K562 (cell line): ENCODE measurements around the gene EFNA5. TPM values are rescaled to one million over a fixed set of nuclear protein-coding genes. Genes with fewer than 3 reads are reported as not detected.
A peak's percentile ranks its signal among the peaks of the same experiment; 100 is the strongest.
"Not testable (repeated sequence)": the region's sequence is repeated elsewhere in the genome, so short reads cannot be mapped to it uniquely, and the experiment has no call there.

ENCODE experiments used
- ATAC-seq: fragments of 200-7000 bp; cut with Tn5 transposase; 3 replicates; pipeline ENCODE4 v1.9.1; 2020; ENCODE audit warnings: moderate library complexity
- BruUV-seq: library from RNA; stranded (reverse); fragments of 400-500 nt; replicated peaks from 2 replicates; lab custom pipeline; 2021; lab: Mats Ljungman, UMichigan
- CTCF ChIA-PET: fragments of 300-600 bp; formaldehyde crosslinking; extraction: SDS; loops from one replicate; lab custom pipeline; 2021; ENCODE audit warnings: low intra/inter-chr PET ratio; lab: Yijun Ruan, JAX
- POLR2A ChIA-PET: fragments of 300-600, 350-650 bp; sonication (Branson Sonifier 250); formaldehyde crosslinking; extraction: SDS; loops from one replicate; lab custom pipeline; 2021; ENCODE audit warnings: antibody characterized with exemption, inconsistent platforms; lab: Yijun Ruan, JAX
- DNase-seq, 4 experiments: peaks; one replicate each; pipeline versions ENCODE4 v3.0.0 to v3.0.0-alpha.2; 2011 to 2018; ENCODE audit warnings: low spot score in 3 of 4, mixed read lengths in 3 of 4; ENCODE audit errors: extremely low read depth in 1 of 4
- FAIRE-seq: peaks from 2 replicates; lab custom pipeline; 2011; peaks lifted over from hg19 to GRCh38; lab: Jason Lieb, UNC
- H2AFZ ChIP-seq: 2 replicates; pipeline ENCODE4 v1.6.0; 2011; ENCODE audit warnings: low read depth, low read length, control low read depth, inconsistent platforms
- H3K27ac ChIP-seq: fragments of 200-600 bp; 3 replicates; pipeline ENCODE4 v1.8.0; 2011; ENCODE audit warnings: low read depth, mild to moderate bottlenecking, control low read depth, inconsistent platforms, low read length, moderate library complexity, mixed read lengths; ENCODE audit errors: extremely low read depth
- H3K27me3 ChIP-seq, 2 experiments: fragments of 300-600 bp in 1 of 2; 2 replicates in 1 of 2; 3 replicates in 1 of 2; pipeline versions ENCODE4 v1.6.0 to v1.8.0; 2011; ENCODE audit warnings: inconsistent platforms in 2 of 2, low read length in 2 of 2, mild to moderate bottlenecking in 1 of 2, mixed read lengths in 1 of 2, moderate library complexity in 1 of 2; ENCODE audit not compliant: control insufficient read depth in 2 of 2, insufficient read depth in 2 of 2
- H3K36me3 ChIP-seq: fragments of 300-600 bp; 3 replicates; pipeline ENCODE4 v1.8.0; 2011; ENCODE audit warnings: mild to moderate bottlenecking, low read length, inconsistent platforms; ENCODE audit not compliant: control insufficient read depth, insufficient read depth
- H3K4me1 ChIP-seq, 2 experiments: fragments of 200-600 bp in 1 of 2; replicated peaks in 1 of 2; 2 replicates in 1 of 2; 3 replicates in 1 of 2; pipeline versions ENCODE4 v1.5.1 to v1.8.0; 2011; ENCODE audit warnings: inconsistent platforms in 2 of 2, low read length in 2 of 2, mild to moderate bottlenecking in 1 of 2, mixed read lengths in 1 of 2, moderate library complexity in 1 of 2; ENCODE audit not compliant: control insufficient read depth in 2 of 2, insufficient read depth in 2 of 2
- H3K4me2 ChIP-seq: 2 replicates; pipeline ENCODE4 v1.6.1; 2011; ENCODE audit warnings: low read length, control low read depth, inconsistent platforms, mixed read lengths; ENCODE audit not compliant: insufficient read depth
- H3K4me3 ChIP-seq: fragments of 200-600 bp; sonication (generic), shearing (Covaris generic); 2 replicates; pipeline ENCODE4 v1.5.1; 2016; ENCODE audit warnings: control low read depth, inconsistent platforms
- H3K79me2 ChIP-seq: fragments of 200-600 bp; 3 replicates; pipeline ENCODE4 v1.8.0; 2011; ENCODE audit warnings: low read length, inconsistent platforms; ENCODE audit not compliant: control insufficient read depth, insufficient read depth
- H3K9ac ChIP-seq, 2 experiments: 2 replicates each; pipeline versions ENCODE4 v1.6.0 to v1.6.1; 2011; ENCODE audit warnings: low read depth in 2 of 2, low read length in 2 of 2, control low read depth in 1 of 2, inconsistent platforms in 1 of 2, mild to moderate bottlenecking in 1 of 2, mixed read lengths in 1 of 2; ENCODE audit not compliant: insufficient read depth in 1 of 2
- H3K9me1 ChIP-seq: one replicate; pipeline ENCODE4 v1.6.0; 2011; ENCODE audit warnings: inconsistent platforms, mild to moderate bottlenecking, low read length, moderate library complexity; ENCODE audit not compliant: control insufficient read depth, insufficient read depth
- H3K9me3 ChIP-seq: replicated peaks from 2 replicates; pipeline ENCODE4 v1.5.1; 2011; ENCODE audit warnings: low read depth, low read length, inconsistent platforms; ENCODE audit not compliant: control insufficient read depth, insufficient read depth
- H4K20me1 ChIP-seq: replicated peaks from 2 replicates; pipeline ENCODE4 v1.6.1; 2011; ENCODE audit warnings: low read length, inconsistent platforms, mixed read lengths; ENCODE audit not compliant: control insufficient read depth, insufficient read depth
- CEBPB ChIP-seq: fragments of 450-650 bp; IDR thresholded peaks from 2 replicates; pipeline ENCODE4 v1.6.1; 2016; ENCODE audit warnings: missing genetic modification characterization, missing compliant biosample characterization
- CTBP1 ChIP-seq: fragments of 450-650 bp; IDR thresholded peaks from 2 replicates; pipeline ENCODE4 v1.6.1; 2016; ENCODE audit warnings: borderline replicate concordance
- ZHX1 ChIP-seq: fragments of 150-350 bp; conservative IDR thresholded peaks from 2 replicates; pipeline ENCODE4 v1.6.1; 2014; ENCODE audit warnings: low read length
- ZSCAN32 ChIP-seq: fragments of 450-650 bp; formaldehyde crosslinking; IDR thresholded peaks from 2 replicates; pipeline ENCODE4 v1.4.0; 2020; ENCODE audit warnings: mild to moderate bottlenecking, moderate library complexity
- WGBS: fragments of 100-300 bp; shearing (Covaris generic); methylation state at CpG from one replicate; pipeline ENCODE4 v1.1.6; 2016; ENCODE audit warnings: low coverage, mixed read lengths; ENCODE audit not compliant: insufficient coverage; ENCODE audit errors: missing lambda C conversion rate; 5-methylcytosine and 5-hydroxymethylcytosine counted together
- in situ Hi-C: fragments of 300-500 bp; cut with MboI; formaldehyde crosslinking; loops from 4 replicates; pipeline ENCODE4 v1.15.0; 2018; ENCODE audit warnings: inconsistent platforms, mixed read lengths
- intact Hi-C: fragments of 100-400 bp; cut with micrococcal nuclease; formaldehyde crosslinking; loops from 2 replicates; pipeline ENCODE4 v1.14.2; 2022
- polyA plus RNA-seq, 8 experiments: library from polyadenylated mRNA; depleted of rRNA in 4 of 8; stranded (reverse) in 5 of 8; unstranded in 3 of 8; fragments of >200 nt; fragmentation: Nextera tagmentation in 2 of 8; fragmentation: Illumina TruSeq in 1 of 8; extraction: Ambion mirVana in 2 of 8; extraction: Trizol in 1 of 8; gene quantifications; 2 replicates each; pipeline versions ENCODE4 v1.2.1 to v1.2.3, GENCODE V29; 2011 to 2014; ENCODE audit warnings: inconsistent platforms in 1 of 8, missing spikeins in 1 of 8
- total RNA-seq, 7 experiments: library from RNA; depleted of rRNA in 6 of 7; stranded (reverse); fragments of >200 nt in 6 of 7; fragmentation: Illumina TruSeq in 2 of 7; extraction: Trizol in 2 of 7; gene quantifications; 2 replicates each; pipeline versions ENCODE4 v1.2.1 to v1.2.3, GENCODE V29; 2011 to 2021; ENCODE audit warnings: low replicate concordance in 1 of 7
- TF ChIP-seq, protein P1 (sequence below): fragments of 450-650 bp; IDR thresholded peaks from 2 replicates; pipeline ENCODE4 v1.6.1; 2016; ENCODE audit warnings: mild to moderate bottlenecking, moderate library complexity

EFNA5 gene
- total and polyA plus RNA-seq, 9 of the 15 experiments (the other 6 are each of a cell fraction or from before 2014, with no cell fraction given), result 0.20 TPM; not detected in 8

GRCh38 chr5:107496466-107496865, 174.3 kb downstream of the EFNA5 start (continued):
- no peak for TF ChIP-seq ZHX1
- no peak for TF ChIP-seq CEBPB (tag)
- TF ChIP-seq ZSCAN32 (CRISPR knock-in tag), result no peak
- TF ChIP-seq, protein P1, sequence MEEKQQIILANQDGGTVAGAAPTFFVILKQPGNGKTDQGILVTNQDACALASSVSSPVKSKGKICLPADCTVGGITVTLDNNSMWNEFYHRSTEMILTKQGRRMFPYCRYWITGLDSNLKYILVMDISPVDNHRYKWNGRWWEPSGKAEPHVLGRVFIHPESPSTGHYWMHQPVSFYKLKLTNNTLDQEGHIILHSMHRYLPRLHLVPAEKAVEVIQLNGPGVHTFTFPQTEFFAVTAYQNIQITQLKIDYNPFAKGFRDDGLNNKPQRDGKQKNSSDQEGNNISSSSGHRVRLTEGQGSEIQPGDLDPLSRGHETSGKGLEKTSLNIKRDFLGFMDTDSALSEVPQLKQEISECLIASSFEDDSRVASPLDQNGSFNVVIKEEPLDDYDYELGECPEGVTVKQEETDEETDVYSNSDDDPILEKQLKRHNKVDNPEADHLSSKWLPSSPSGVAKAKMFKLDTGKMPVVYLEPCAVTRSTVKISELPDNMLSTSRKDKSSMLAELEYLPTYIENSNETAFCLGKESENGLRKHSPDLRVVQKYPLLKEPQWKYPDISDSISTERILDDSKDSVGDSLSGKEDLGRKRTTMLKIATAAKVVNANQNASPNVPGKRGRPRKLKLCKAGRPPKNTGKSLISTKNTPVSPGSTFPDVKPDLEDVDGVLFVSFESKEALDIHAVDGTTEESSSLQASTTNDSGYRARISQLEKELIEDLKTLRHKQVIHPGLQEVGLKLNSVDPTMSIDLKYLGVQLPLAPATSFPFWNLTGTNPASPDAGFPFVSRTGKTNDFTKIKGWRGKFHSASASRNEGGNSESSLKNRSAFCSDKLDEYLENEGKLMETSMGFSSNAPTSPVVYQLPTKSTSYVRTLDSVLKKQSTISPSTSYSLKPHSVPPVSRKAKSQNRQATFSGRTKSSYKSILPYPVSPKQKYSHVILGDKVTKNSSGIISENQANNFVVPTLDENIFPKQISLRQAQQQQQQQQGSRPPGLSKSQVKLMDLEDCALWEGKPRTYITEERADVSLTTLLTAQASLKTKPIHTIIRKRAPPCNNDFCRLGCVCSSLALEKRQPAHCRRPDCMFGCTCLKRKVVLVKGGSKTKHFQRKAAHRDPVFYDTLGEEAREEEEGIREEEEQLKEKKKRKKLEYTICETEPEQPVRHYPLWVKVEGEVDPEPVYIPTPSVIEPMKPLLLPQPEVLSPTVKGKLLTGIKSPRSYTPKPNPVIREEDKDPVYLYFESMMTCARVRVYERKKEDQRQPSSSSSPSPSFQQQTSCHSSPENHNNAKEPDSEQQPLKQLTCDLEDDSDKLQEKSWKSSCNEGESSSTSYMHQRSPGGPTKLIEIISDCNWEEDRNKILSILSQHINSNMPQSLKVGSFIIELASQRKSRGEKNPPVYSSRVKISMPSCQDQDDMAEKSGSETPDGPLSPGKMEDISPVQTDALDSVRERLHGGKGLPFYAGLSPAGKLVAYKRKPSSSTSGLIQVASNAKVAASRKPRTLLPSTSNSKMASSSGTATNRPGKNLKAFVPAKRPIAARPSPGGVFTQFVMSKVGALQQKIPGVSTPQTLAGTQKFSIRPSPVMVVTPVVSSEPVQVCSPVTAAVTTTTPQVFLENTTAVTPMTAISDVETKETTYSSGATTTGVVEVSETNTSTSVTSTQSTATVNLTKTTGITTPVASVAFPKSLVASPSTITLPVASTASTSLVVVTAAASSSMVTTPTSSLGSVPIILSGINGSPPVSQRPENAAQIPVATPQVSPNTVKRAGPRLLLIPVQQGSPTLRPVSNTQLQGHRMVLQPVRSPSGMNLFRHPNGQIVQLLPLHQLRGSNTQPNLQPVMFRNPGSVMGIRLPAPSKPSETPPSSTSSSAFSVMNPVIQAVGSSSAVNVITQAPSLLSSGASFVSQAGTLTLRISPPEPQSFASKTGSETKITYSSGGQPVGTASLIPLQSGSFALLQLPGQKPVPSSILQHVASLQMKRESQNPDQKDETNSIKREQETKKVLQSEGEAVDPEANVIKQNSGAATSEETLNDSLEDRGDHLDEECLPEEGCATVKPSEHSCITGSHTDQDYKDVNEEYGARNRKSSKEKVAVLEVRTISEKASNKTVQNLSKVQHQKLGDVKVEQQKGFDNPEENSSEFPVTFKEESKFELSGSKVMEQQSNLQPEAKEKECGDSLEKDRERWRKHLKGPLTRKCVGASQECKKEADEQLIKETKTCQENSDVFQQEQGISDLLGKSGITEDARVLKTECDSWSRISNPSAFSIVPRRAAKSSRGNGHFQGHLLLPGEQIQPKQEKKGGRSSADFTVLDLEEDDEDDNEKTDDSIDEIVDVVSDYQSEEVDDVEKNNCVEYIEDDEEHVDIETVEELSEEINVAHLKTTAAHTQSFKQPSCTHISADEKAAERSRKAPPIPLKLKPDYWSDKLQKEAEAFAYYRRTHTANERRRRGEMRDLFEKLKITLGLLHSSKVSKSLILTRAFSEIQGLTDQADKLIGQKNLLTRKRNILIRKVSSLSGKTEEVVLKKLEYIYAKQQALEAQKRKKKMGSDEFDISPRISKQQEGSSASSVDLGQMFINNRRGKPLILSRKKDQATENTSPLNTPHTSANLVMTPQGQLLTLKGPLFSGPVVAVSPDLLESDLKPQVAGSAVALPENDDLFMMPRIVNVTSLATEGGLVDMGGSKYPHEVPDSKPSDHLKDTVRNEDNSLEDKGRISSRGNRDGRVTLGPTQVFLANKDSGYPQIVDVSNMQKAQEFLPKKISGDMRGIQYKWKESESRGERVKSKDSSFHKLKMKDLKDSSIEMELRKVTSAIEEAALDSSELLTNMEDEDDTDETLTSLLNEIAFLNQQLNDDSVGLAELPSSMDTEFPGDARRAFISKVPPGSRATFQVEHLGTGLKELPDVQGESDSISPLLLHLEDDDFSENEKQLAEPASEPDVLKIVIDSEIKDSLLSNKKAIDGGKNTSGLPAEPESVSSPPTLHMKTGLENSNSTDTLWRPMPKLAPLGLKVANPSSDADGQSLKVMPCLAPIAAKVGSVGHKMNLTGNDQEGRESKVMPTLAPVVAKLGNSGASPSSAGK, result no peak
- no peak for TF ChIP-seq CTBP1
- TF ChIP-seq, all 486 proteins: peak for 0

GRCh38 chr5:107494129-107494528, 176.6 kb downstream of the EFNA5 start:
- H3K4me3 ChIP-seq, BruUV-seq, H3K4me1 ChIP-seq, CTCF ChIA-PET, H3K4me2 ChIP-seq, H3K27ac ChIP-seq, H3K9me1 ChIP-seq, H3K36me3 ChIP-seq, H3K79me2 ChIP-seq, intact Hi-C loops, H3K9ac ChIP-seq, H3K27me3 ChIP-seq, FAIRE-seq, DNase-seq, POLR2A ChIA-PET, H2AFZ ChIP-seq, in situ Hi-C loops, H3K9me3 ChIP-seq, H4K20me1 ChIP-seq: not testable (repeated sequence)
- ATAC-seq, result peak; percentile 27; the same call in 1 of the 3 replicates
- 2% methylated on average over 17 of the region's 25 CpGs for WGBS
